Peyer's patch (tissue), 4 donors: ENCODE results near the gene MAGIX. TPM values are rescaled to one million over a fixed set of nuclear protein-coding genes. Genes with fewer than 3 reads are reported as not detected.
"Not testable (repeated sequence)": the region's sequence is repeated elsewhere in the genome, so short reads cannot be mapped to it uniquely, and the experiment has no call there.

Experiments
- DNase-seq, 3 donors: peaks; one replicate each; pipeline ENCODE4 v3.0.0-alpha.2; 2017 to 2019
- H3K27ac ChIP-seq, 4 donors: fragments of 200-600 bp; sonication (generic); one replicate each; pipeline ENCODE4 v1.5.1; 2016 to 2019
- H3K27me3 ChIP-seq, 2 donors: fragments of 200-600 bp; sonication (generic); one replicate each; pipeline ENCODE4 v1.5.1; 2019
- H3K36me3 ChIP-seq, 3 donors: fragments of 200-600 bp; sonication (generic); one replicate each; pipeline ENCODE4 v1.5.1; 2016 to 2019
- H3K4me1 ChIP-seq, 4 donors: fragments of 200-600 bp; sonication (generic); one replicate each; pipeline ENCODE4 v1.5.1; 2016 to 2019
- H3K4me3 ChIP-seq, 4 donors: fragments of 200-600 bp; sonication (generic); 1 replicate in 3 of 4; 2 replicates in 1 of 4; pipeline ENCODE4 v1.5.1; 2016 to 2019; ENCODE audit warnings: mild to moderate bottlenecking in 1 of 4
- H3K9me3 ChIP-seq, 4 donors: fragments of 200-600 bp; sonication (generic); one replicate each; pipeline ENCODE4 v1.5.1; 2016 to 2019; ENCODE audit warnings: mild to moderate bottlenecking in 1 of 4
- CTCF ChIP-seq, 6 experiments: fragments of 450-650 bp in 4 of 6; fragments of 200-600 bp in 2 of 6; sonication (generic) in 1 of 6; IDR thresholded peaks; one replicate each; pipeline ENCODE4 v1.5.1; 2017 to 2019; ENCODE audit warnings: antibody characterized with exemption in 6 of 6, mild to moderate bottlenecking in 3 of 6, moderate library complexity in 1 of 6
- POLR2A ChIP-seq, 2 donors: fragments of 450-650 bp; IDR thresholded peaks; one replicate each; pipeline ENCODE4 v1.5.1; 2017; ENCODE audit warnings: antibody characterized with exemption in 2 of 2, mild to moderate bottlenecking in 2 of 2, moderate library complexity in 2 of 2
- total RNA-seq, 4 donors: library from RNA; depleted of rRNA; stranded (reverse); fragments of >200 nt; gene quantifications; one replicate each; pipeline ENCODE4 v1.1.0, GENCODE V29; 2016

MAGIX gene
- 10 to 100 TPM in 2 of 4 donors, 1 to 10 TPM in 1, not detected in 1; 5.8 to 14.4 (median 11.6) TPM for total RNA-seq

DNA sequence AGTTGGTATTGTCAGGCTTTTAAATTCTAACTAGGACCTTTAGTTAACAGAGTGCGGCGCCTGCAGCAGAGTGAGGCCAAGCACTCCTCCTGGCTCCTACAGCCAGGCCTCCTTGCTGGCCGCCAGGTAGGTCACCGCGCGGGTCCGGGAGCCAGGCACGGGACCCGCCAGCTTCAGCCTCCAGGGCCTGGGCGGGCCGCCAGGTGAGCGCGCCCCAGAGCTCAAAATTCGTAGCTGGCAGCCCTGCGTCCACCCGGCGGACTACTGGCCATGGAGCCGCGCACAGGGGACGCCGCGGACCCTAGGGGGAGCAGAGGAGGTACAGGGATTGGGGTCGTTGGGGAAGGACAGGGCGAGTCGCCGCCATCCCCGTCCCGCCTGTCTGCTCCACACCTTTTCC is at the start of gene MAGIX:
MAGIX (plus strand) TSS at position 139 of the 400 bp plus-strand sequence; CDS start at position 271, 132 bp downstream.
- peak within 1 kb of the TSS; percentile 33 to 57 (median 42) for H3K4me3 ChIP-seq
- DNase-seq, result no peak

GRCh38 chrX:49116076-49116475 is 46.5 kb upstream of the MAGIX start:
- H3K9me3 ChIP-seq, result no peaks in the 10 kb centered on the region
- DNase-seq, result no peak
- H3K27ac ChIP-seq, result no peak overlapping the region
- peaks cover 0 to 42% (median 0%) of the 10 kb centered on the region in 3 donors for H3K36me3 ChIP-seq
- H3K27me3 ChIP-seq, result no peaks in the 10 kb centered on the region
- no peaks in the 10 kb centered on the region for H3K4me1 ChIP-seq
- TF ChIP-seq POLR2A (IDR thresholded peaks at IDR 0.05) (no peak), CTCF (IDR thresholded peaks at IDR 0.05) (no peak)
- H3K4me3 ChIP-seq, result no peak overlapping the region

More for the DNA sequence above, at the start of gene MAGIX:
- Histone ChIP-seq H3K4me1 (peaks cover 0 to 14% (median 0%) of the 10 kb centered on the region in 4 donors), H3K9me3 (no peaks in the 10 kb centered on the region), H3K36me3 (no peaks in the 10 kb centered on the region), H3K27me3 (no peaks in the 10 kb centered on the region), H3K27ac (peak within 1 kb of the TSS; percentile 79 to 98 (median 92))
- TF ChIP-seq POLR2A (IDR thresholded peaks at IDR 0.05), result no peak
- no peak for TF ChIP-seq CTCF (IDR thresholded peaks at IDR 0.05)

GRCh38 chrX:49116716-49117115 is 45.8 kb upstream of the MAGIX start:
- Histone ChIP-seq H3K36me3 (peaks cover 0 to 43% (median 0%) of the 10 kb centered on the region in 3 donors), H3K4me1 (no peaks in the 10 kb centered on the region), H3K27ac (no peak overlapping the region), H3K9me3 (no peaks in the 10 kb centered on the region), H3K4me3 (no peak overlapping the region), H3K27me3 (no peaks in the 10 kb centered on the region)
- no peak for DNase-seq
- no peak for TF ChIP-seq POLR2A (IDR thresholded peaks at IDR 0.05)
- TF ChIP-seq CTCF (IDR thresholded peaks at IDR 0.05), result no peak

GRCh38 chrX:49117581-49117980 is 45.0 kb upstream of the MAGIX start:
- no peaks in the 10 kb centered on the region for H3K27me3 ChIP-seq
- peaks cover 0 to 43% (median 0%) of the 10 kb centered on the region in 3 donors for H3K36me3 ChIP-seq
- H3K9me3 ChIP-seq, result no peaks in the 10 kb centered on the region
- DNase-seq, result no peak
- H3K4me3 ChIP-seq, result no peak overlapping the region
- no peak overlapping the region for H3K27ac ChIP-seq
- TF ChIP-seq POLR2A (IDR thresholded peaks at IDR 0.05), result no peak
- TF ChIP-seq CTCF (IDR thresholded peaks at IDR 0.05), result no peak
- H3K4me1 ChIP-seq, result no peaks in the 10 kb centered on the region

GRCh38 chrX:49120091-49120490 is 42.5 kb upstream of the MAGIX start:
- H3K36me3 ChIP-seq, result peaks cover 0 to 30% (median 0%) of the 10 kb centered on the region in 3 donors
- H3K4me1 ChIP-seq, result no peaks in the 10 kb centered on the region
- H3K27me3 ChIP-seq, result no peaks in the 10 kb centered on the region
- TF ChIP-seq POLR2A (IDR thresholded peaks at IDR 0.05) (no peak), CTCF (IDR thresholded peaks at IDR 0.05) (peak in 2 of 6 experiments; percentile 7 to 16)
- H3K27ac ChIP-seq, result no peak overlapping the region
- DNase-seq, result no peak
- H3K4me3 ChIP-seq, result no peak overlapping the region
- no peaks in the 10 kb centered on the region for H3K9me3 ChIP-seq

- H3K36me3 ChIP-seq, result peaks cover 0 to 21% (median 0%) of the 10 kb centered on the region in 3 donors
- no peak for DNase-seq
- H3K9me3 ChIP-seq, result no peaks in the 10 kb centered on the region
- TF ChIP-seq POLR2A (IDR thresholded peaks at IDR 0.05), result no peak
- TF ChIP-seq CTCF (IDR thresholded peaks at IDR 0.05), result no peak
- H3K4me3 ChIP-seq, result peak overlapping the region; percentile 52 to 80 (median 69)
- no peaks in the 10 kb centered on the region for H3K27me3 ChIP-seq
- H3K27ac ChIP-seq, result peak overlapping the region in 1 of 4 donors; percentile 67
- no peaks in the 10 kb centered on the region for H3K4me1 ChIP-seq
Measured at GRCh38 chrX:49122499-49122898, 40.1 kb upstream of the MAGIX start.

DNA sequence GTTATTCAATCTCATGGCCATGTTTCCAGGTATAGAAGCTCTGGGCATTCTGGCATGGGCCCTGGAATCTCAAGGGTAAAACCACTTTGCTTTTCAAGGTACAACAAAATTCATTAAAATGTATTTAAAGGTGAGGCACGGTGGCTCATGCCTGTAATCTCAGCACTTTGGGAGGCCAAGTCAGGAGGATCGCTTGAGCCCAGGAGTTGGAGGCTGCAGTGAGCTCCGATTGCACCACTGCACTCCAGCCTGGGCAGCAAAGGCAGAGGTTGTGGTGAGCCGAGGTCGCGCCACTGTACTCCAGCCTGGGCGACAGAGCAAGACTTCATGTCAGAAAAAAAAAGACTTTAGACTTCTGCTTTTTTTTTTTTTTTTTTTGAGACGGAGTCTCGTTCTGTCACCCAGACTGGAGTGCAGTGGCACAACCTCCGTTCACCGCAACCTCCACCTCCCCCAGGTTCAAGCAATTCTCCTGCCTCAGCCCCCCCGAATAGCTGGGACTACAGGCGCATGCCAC is 34.8 kb upstream of the MAGIX start:
- H3K4me3 ChIP-seq, H3K27ac ChIP-seq, H3K4me1 ChIP-seq, DNase-seq, H3K36me3 ChIP-seq, H3K9me3 ChIP-seq, H3K27me3 ChIP-seq: not testable (repeated sequence)
